Neural progenitor cell (in vitro differentiated cells): ENCODE measurements around the gene UBE2G2. TPM values are rescaled to one million over a fixed set of nuclear protein-coding genes. Genes with fewer than 3 reads are reported as not detected.

Experiments used
- DNase-seq: peaks from one replicate; pipeline ENCODE4 v3.0.0-alpha.2; 2016; ENCODE audit warnings: low spot score
- H2AFZ ChIP-seq: fragments of 200-600 bp; sonication (generic); replicated peaks from 2 replicates; pipeline ENCODE4 v1.6.1; 2016; ENCODE audit warnings: antibody characterized with exemption
- H3F3A ChIP-seq: fragments of 200-600 bp; sonication (generic); 2 replicates; pipeline ENCODE4 v1.6.1; 2016; ENCODE audit warnings: antibody characterized with exemption, low read depth
- H3K27ac ChIP-seq: fragments of 200-600 bp; sonication (generic); 2 replicates; pipeline ENCODE4 v1.5.1; 2016; ENCODE audit warnings: mild to moderate bottlenecking
- H3K27me3 ChIP-seq: fragments of 200-600 bp; sonication (generic); 2 replicates; pipeline ENCODE4 v1.6.1; 2016; ENCODE audit warnings: mild to moderate bottlenecking, moderate library complexity
- H3K36me3 ChIP-seq: fragments of 200-600 bp; sonication (generic); 2 replicates; pipeline ENCODE4 v1.5.1; 2016
- H3K4me1 ChIP-seq: fragments of 200-600 bp; sonication (generic); 2 replicates; pipeline ENCODE4 v1.6.1; 2016; ENCODE audit warnings: mixed run types
- H3K4me2 ChIP-seq: fragments of 200-600 bp; sonication (generic); 2 replicates; pipeline ENCODE4 v1.6.1; 2016
- H3K4me3 ChIP-seq: fragments of 200-600 bp; sonication (generic); 2 replicates; pipeline ENCODE4 v1.5.1; 2016
- H3K79me2 ChIP-seq: fragments of 200-600 bp; sonication (generic); 2 replicates; pipeline ENCODE4 v1.6.1; 2016; ENCODE audit warnings: low read depth
- H3K9ac ChIP-seq: fragments of 200-600 bp; sonication (generic); 2 replicates; pipeline ENCODE4 v1.6.1; 2016
- H3K9me3 ChIP-seq: fragments of 200-600 bp; sonication (generic); 2 replicates; pipeline ENCODE4 v1.5.1; 2016; ENCODE audit warnings: low read depth
- H4K20me1 ChIP-seq: fragments of 200-600 bp; sonication (generic); 2 replicates; pipeline ENCODE4 v1.6.1; 2016; ENCODE audit warnings: low read depth
- H3K27ac Mint-ChIP-seq: 3 replicates; pipeline ENCODE4 v1.8.0; 2021; ENCODE audit warnings: mixed read lengths
- H3K27me3 Mint-ChIP-seq: 2 replicates; pipeline ENCODE4 v1.8.0; 2022; ENCODE audit warnings: low read depth, mild to moderate bottlenecking, inconsistent platforms, moderate library complexity, mixed read lengths; ENCODE audit not compliant: insufficient read depth
- H3K36me3 Mint-ChIP-seq: 3 replicates; pipeline ENCODE4 v1.8.0; 2021; ENCODE audit warnings: mixed read lengths
- H3K4me1 Mint-ChIP-seq: 3 replicates; pipeline ENCODE4 v1.8.0; 2021; ENCODE audit warnings: mixed read lengths
- H3K4me3 Mint-ChIP-seq: 3 replicates; pipeline ENCODE4 v1.8.0; 2021; ENCODE audit warnings: mild to moderate bottlenecking, moderate library complexity, mixed read lengths
- H3K9me3 Mint-ChIP-seq: 3 replicates; pipeline ENCODE4 v1.8.0; 2020; ENCODE audit warnings: mixed read lengths
- CTCF ChIP-seq: fragments of 200-600 bp; sonication (generic); IDR thresholded peaks from 2 replicates; pipeline ENCODE4 v1.5.1; 2017; ENCODE audit warnings: antibody characterized with exemption, mild to moderate bottlenecking
- EZH2 ChIP-seq: fragments of 200-600 bp; sonication (generic); IDR thresholded peaks from 2 replicates; pipeline ENCODE4 v1.6.1; 2017; ENCODE audit warnings: antibody characterized with exemption, mild to moderate bottlenecking, moderate library complexity
- EZH2phosphoT487 ChIP-seq: fragments of 200-600 bp; sonication (generic); IDR thresholded peaks from 2 replicates; pipeline ENCODE4 v1.6.1; 2017; ENCODE audit warnings: antibody characterized with exemption
- total RNA-seq: library from RNA; depleted of rRNA; stranded (reverse); fragments of >200 nt; gene quantifications from 2 replicates; pipeline ENCODE4 v1.2.3, GENCODE V29; 2015; ENCODE audit warnings: low replicate concordance

The UBE2G2 gene
- total RNA-seq, 1 donor from 2014 or later: 83.1 TPM

DNA sequence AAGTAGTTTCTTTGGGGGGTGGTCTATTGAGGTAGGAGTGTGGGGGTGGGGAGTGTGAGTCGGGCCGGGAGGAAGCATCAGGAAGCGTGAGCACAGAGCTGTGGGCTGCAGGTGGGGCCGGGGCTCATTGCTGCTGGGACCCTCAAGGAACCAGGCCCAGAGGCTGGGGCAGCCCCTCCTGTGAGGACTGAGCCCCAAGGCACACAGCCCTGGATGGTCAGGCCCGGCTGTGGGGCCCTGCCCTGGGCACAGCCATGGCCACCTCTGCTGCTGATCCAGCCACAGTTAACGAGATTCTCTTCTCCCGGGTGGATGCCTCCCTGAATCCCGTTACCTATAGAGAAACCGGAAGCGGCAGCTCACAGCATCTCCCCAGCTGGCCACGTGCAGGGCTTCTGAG, 39.2 kb upstream of the UBE2G2 start:
- H3K9me3 ChIP-seq: no peaks in the 10 kb centered on the region
- peaks cover 16% of the 10 kb centered on the region for H3F3A ChIP-seq

GRCh38 chr21:44838951-44839350, 37.3 kb upstream of the UBE2G2 start:
- Histone ChIP-seq H3K9me3 (no peaks in the 10 kb centered on the region), H3K4me1 (no peaks in the 10 kb centered on the region), H3K9ac (no peak overlapping the region), H3K4me2 (no peak overlapping the region), H4K20me1 (no peaks in the 10 kb centered on the region), H3K4me3 (no peak overlapping the region), H2AFZ (no peak overlapping the region), H3K36me3 (no peaks in the 10 kb centered on the region), H3F3A (peaks cover 5% of the 10 kb centered on the region), H3K27ac (no peak overlapping the region), H3K27me3 (no peaks in the 10 kb centered on the region), H3K79me2 (no peaks in the 10 kb centered on the region)
- Mint-ChIP-seq H3K4me3 (no peak overlapping the region), H3K9me3 (no peaks in the 10 kb centered on the region), H3K36me3 (no peaks in the 10 kb centered on the region), H3K4me1 (peaks cover 2% of the 10 kb centered on the region), H3K27ac (no peak overlapping the region), H3K27me3 (peaks cover 15% of the 10 kb centered on the region)
- DNase-seq: no peak
- TF ChIP-seq EZH2 (no peak), CTCF (no peak), EZH2phosphoT487 (no peak)

More for the DNA sequence above, 39.2 kb upstream of the UBE2G2 start:
- Histone ChIP-seq H3K4me2 (no peak overlapping the region), H4K20me1 (no peaks in the 10 kb centered on the region), H3K27me3 (no peaks in the 10 kb centered on the region), H3K79me2 (no peaks in the 10 kb centered on the region), H3K36me3 (no peaks in the 10 kb centered on the region), H3K4me3 (no peak overlapping the region), H3K4me1 (no peaks in the 10 kb centered on the region), H3K27ac (no peak overlapping the region), H3K9ac (no peak overlapping the region), H2AFZ (no peak overlapping the region)
- Mint-ChIP-seq H3K27ac (no peak overlapping the region), H3K4me1 (peaks cover 8% of the 10 kb centered on the region), H3K36me3 (no peaks in the 10 kb centered on the region), H3K9me3 (no peaks in the 10 kb centered on the region), H3K4me3 (no peak overlapping the region), H3K27me3 (peaks cover 14% of the 10 kb centered on the region)
- DNase-seq: no peak
- TF ChIP-seq EZH2 (no peak), CTCF (no peak), EZH2phosphoT487 (no peak)

DNA sequence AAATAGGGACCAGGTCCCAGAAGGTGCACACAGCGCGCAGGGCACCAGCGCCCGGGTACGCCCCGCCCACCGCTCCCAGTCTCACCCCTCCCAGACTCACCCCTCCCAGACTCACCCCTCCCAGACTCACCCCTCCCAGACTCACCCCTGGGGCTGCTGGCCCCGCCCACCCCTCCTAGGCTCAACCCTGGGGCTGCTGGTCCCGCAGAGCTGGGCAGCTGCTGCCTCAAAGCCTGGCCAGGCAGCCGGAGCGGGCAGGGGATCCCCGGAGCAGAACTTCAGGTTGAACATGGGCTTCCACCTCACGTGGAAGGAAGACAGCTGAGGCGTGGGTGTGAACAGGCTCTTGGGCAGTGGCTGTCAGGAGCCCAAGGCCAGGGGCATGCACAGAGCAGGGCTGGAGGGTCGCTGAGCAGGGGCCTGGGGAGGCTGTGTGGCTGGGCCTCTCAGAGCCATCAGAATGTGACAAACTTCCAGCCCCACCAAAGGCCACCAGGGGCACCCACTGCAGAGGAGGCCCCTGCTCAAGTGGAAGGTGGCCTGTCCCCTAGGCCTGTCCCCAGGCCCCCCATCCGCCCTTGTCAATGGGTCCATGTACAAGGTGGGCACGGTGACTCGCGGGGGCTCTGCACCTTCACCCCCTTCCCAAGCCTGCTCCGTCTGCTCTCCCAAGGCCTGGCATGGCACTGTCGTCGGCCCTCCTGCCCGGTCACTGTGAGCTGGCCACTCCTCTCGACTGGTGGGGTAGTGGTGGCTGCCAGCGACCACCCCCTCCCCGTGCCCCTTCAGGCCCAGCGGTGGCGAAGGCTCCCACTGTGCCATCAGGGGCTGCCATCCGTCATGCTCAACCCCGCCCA, 36.6 kb upstream of the UBE2G2 start:
- Histone ChIP-seq H3K9me3 (no peaks in the 10 kb centered on the region), H3K9ac (no peak overlapping the region), H3K79me2 (no peaks in the 10 kb centered on the region), H3K27ac (no peak overlapping the region), H4K20me1 (no peaks in the 10 kb centered on the region), H3F3A (peaks cover under 1% of the 10 kb centered on the region), H3K4me3 (no peak overlapping the region), H3K4me2 (no peak overlapping the region), H3K27me3 (no peaks in the 10 kb centered on the region), H2AFZ (no peak overlapping the region), H3K36me3 (no peaks in the 10 kb centered on the region), H3K4me1 (no peaks in the 10 kb centered on the region)
- peaks cover 15% of the 10 kb centered on the region for H3K27me3 Mint-ChIP-seq
- H3K9me3 Mint-ChIP-seq: no peaks in the 10 kb centered on the region
- H3K4me3 Mint-ChIP-seq: no peak overlapping the region
- H3K27ac Mint-ChIP-seq: no peak overlapping the region
- no peak for DNase-seq
- no peak for TF ChIP-seq EZH2
- peak; percentile 7 for TF ChIP-seq CTCF
- no peaks in the 10 kb centered on the region for H3K36me3 Mint-ChIP-seq
- peaks cover 2% of the 10 kb centered on the region for H3K4me1 Mint-ChIP-seq
